Measurements from ENCODE around the gene MYO5A. TPM values are rescaled to one million over a fixed set of nuclear protein-coding genes. Genes with fewer than 3 reads are reported as not detected.
"Not testable (repeated sequence)": the region's sequence is repeated elsewhere in the genome, so short reads cannot be mapped to it uniquely, and the experiment has no call there.

Gene MYO5A
- polyA plus RNA-seq, 2 of the 4 experiments (the other 2 are of a cell fraction) = 15.1 to 46.7 TPM

DNA sequence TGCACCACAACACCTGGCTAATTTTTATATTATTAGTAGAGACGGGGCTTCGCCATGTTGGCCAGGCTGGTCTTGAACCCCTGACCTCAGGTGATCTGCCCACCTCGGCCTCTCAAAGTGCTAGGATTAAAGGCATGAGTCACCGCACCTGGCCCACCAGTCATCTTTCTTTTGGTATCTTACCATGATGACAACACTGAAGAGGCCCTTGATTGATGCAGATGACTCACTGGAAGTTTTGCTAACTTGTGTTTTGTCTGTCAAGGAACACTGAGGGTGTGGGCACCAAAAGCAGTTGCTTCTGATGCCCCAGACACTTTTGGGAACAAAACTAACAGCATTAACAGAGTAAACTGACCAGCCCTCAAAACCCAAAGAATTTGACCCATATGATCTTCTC, 88.3 kb downstream of the MYO5A start:
- FAIRE-seq (no peak), ATAC-seq (peak in 1 of 2 experiments; percentile 71; a peak in 3 of 6 replicates), DNase-seq (ENCODE audit: low read depth in 1 of 2, low spot score in 1 of 2) (peak; percentile 33 to 68)
- no peaks in the 10 kb centered on the region for H3K9me3 ChIP-seq
- H3K4me2 ChIP-seq = 0 out of 3 replicates have a peak overlapping the region, but pooled peaks have one; percentile 6
- H3K4me1 ChIP-seq = peaks cover 41% of the 10 kb centered on the region
- 61% methylated on average over 4 of the region's 4 CpGs for WGBS (ENCODE audit: missing lambda C conversion rate)
- ChIA-PET POLR2A (no interaction called here), CTCF (interaction anchor here (0.7 to 2.2 kb wide), 2 partner anchors 184 to 186 kb away, joined by 3 to 6 read pairs; no protein-coding TSS in a partner anchor)
- H3K27ac ChIP-seq = 0 out of 6 replicates have a peak overlapping the region, but pooled peaks of 1 of the 2 experiments have one; percentile 4
- H3K4me3 ChIP-seq = no peak overlapping the region
- TF ChIP-seq KDM1A (IDR thresholded peaks at IDR 0.05; ENCODE audit: low read depth) = no peak
- 0 out of 5 replicates have a peak, but pooled peaks of 1 of the 2 experiments have one; percentile 22 for TF ChIP-seq JUN (IDR thresholded peaks at IDR 0.05)
- TF ChIP-seq FOSL2 (IDR thresholded peaks at IDR 0.05) = peak; percentile 59
- peak; percentile 87 for TF ChIP-seq FOSL2 (CRISPR knock-in tag; IDR thresholded peaks at IDR 0.05)
- peak; percentile 58 for TF ChIP-seq JUNB (IDR thresholded peaks at IDR 0.05)

DNA sequence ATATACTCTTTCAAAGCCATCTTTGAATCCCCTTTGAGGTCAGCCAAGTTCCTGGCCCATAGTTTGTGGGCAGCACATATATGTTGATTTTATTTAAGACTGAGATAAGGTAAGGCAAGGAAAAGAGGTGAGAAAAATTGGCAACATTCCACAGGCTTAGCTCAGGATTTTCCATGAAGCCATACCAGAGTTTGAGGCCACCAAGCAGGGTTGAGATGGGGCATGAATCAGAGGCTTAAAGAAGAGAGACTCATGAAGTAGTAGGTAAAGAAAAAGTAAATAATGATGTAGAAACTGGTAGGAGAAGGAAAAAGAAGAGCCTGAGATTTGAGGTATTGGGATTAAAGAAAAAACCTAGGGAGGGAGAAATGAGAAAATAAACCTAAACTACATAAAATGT, 89.2 kb downstream of the MYO5A start:
- DNase-seq (ENCODE audit: low read depth in 1 of 2, low spot score in 1 of 2) = no peak
- Histone ChIP-seq H3K4me3 (no peak overlapping the region), H3K4me2 (no peak overlapping the region), H3K9me3 (no peaks in the 10 kb centered on the region), H3K4me1 (peaks cover 41% of the 10 kb centered on the region), H3K27ac (no peak overlapping the region)
- TF ChIP-seq, protein P1, sequence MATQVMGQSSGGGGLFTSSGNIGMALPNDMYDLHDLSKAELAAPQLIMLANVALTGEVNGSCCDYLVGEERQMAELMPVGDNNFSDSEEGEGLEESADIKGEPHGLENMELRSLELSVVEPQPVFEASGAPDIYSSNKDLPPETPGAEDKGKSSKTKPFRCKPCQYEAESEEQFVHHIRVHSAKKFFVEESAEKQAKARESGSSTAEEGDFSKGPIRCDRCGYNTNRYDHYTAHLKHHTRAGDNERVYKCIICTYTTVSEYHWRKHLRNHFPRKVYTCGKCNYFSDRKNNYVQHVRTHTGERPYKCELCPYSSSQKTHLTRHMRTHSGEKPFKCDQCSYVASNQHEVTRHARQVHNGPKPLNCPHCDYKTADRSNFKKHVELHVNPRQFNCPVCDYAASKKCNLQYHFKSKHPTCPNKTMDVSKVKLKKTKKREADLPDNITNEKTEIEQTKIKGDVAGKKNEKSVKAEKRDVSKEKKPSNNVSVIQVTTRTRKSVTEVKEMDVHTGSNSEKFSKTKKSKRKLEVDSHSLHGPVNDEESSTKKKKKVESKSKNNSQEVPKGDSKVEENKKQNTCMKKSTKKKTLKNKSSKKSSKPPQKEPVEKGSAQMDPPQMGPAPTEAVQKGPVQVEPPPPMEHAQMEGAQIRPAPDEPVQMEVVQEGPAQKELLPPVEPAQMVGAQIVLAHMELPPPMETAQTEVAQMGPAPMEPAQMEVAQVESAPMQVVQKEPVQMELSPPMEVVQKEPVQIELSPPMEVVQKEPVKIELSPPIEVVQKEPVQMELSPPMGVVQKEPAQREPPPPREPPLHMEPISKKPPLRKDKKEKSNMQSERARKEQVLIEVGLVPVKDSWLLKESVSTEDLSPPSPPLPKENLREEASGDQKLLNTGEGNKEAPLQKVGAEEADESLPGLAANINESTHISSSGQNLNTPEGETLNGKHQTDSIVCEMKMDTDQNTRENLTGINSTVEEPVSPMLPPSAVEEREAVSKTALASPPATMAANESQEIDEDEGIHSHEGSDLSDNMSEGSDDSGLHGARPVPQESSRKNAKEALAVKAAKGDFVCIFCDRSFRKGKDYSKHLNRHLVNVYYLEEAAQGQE (IDR thresholded peaks at IDR 0.05) = no peak
- TF ChIP-seq RFX5 (IDR thresholded peaks at IDR 0.05) (no peak), HDAC2 (IDR thresholded peaks at IDR 0.05) (no peak)
- no peak for ATAC-seq
- POLR2A ChIA-PET = no interaction called here
- CTCF ChIA-PET = interaction anchor here (1.0 kb wide), 1 partner anchor 212 kb away, joined by 3 read pairs; no protein-coding TSS in a partner anchor
- FAIRE-seq = no peak

DNA sequence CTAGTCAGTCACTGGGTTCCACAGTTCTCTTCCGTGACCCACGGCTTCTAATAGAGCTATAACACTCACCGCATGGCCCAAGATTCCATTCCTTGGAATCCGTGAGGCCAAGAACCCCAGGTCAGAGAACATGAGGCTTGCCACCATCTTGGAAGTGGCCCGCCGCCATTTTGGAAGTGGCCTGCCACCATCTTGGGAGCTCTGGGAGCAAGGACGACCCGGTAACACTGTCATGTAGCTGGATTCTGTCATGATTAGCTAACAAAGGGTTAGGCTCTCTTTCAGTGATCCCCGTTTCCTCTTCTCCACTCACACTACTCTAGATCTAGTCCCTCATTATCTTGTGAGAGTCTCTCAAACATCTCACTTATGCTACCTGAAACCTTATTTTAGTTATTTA, 89.6 kb downstream of the MYO5A start:
- peaks cover 41% of the 10 kb centered on the region for H3K4me1 ChIP-seq
- DNase-seq (ENCODE audit: low read depth in 1 of 2, low spot score in 1 of 2); H3K9me3 ChIP-seq; FAIRE-seq; POLR2A ChIA-PET; ATAC-seq; H3K4me2 ChIP-seq; H3K27ac ChIP-seq; H3K4me3 ChIP-seq: not testable (repeated sequence)
- CTCF ChIA-PET = interaction anchor here (1.0 kb wide), 1 partner anchor 212 kb away, joined by 3 read pairs; no protein-coding TSS in a partner anchor
- 96% methylated on average over 9 of the region's 9 CpGs for WGBS (ENCODE audit: missing lambda C conversion rate)

DNA sequence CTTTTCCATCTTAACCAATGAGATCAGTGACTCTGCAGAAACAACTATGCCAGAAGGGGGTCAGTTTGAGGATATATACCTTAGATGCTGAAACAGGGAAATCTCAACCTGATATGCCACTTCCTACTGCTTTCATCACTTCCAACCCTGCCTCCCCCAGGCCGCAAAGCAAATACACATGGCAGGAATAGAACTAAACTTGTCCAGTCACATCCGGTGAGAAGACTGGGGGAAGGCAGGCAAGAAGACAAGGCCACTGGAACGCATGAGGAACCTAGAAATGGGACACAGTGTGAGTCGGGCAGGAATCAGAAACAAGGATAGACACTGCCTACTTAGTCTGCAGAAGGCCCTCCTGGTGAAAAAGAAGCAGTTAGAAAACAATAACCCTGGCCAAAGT, 90.6 kb downstream of the MYO5A start:
- TF ChIP-seq SMC3 (IDR thresholded peaks at IDR 0.05) = no peak
- no peak for TF ChIP-seq ESRRA (IDR thresholded peaks at IDR 0.05; ENCODE audit: borderline replicate concordance, low read length)
- TF ChIP-seq HOXA7 (CRISPR knock-in tag; IDR thresholded peaks at IDR 0.05) = no peak
- no peak for TF ChIP-seq HOXB5 (CRISPR knock-in tag; IDR thresholded peaks at IDR 0.05)
- TF ChIP-seq, protein P2, sequence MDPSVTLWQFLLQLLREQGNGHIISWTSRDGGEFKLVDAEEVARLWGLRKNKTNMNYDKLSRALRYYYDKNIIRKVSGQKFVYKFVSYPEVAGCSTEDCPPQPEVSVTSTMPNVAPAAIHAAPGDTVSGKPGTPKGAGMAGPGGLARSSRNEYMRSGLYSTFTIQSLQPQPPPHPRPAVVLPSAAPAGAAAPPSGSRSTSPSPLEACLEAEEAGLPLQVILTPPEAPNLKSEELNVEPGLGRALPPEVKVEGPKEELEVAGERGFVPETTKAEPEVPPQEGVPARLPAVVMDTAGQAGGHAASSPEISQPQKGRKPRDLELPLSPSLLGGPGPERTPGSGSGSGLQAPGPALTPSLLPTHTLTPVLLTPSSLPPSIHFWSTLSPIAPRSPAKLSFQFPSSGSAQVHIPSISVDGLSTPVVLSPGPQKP (IDR thresholded peaks at IDR 0.05; ENCODE audit: low read depth, low read length) = no peak
- no peak for TF ChIP-seq SREBF2 (IDR thresholded peaks at IDR 0.05)
- no peak for TF ChIP-seq EP300 (IDR thresholded peaks at IDR 0.05)
- Histone ChIP-seq H3K4me2 (peak overlapping the region; percentile 13; the same call in 1 of the 3 replicates), H3K27ac (0 out of 6 replicates have a peak overlapping the region, but pooled peaks of 1 of the 2 experiments have one; percentile 24), H3K9me3 (no peaks in the 10 kb centered on the region), H3K4me3 (no peak overlapping the region), H3K4me1 (peaks cover 41% of the 10 kb centered on the region)
- ChIA-PET POLR2A (no interaction called here), CTCF (interaction anchor here (1.0 to 1.4 kb wide), 2 partner anchors 12 to 58 kb away, joined by 3 to 5 read pairs; no protein-coding TSS in a partner anchor)
- ATAC-seq (peak in 1 of 2 experiments; percentile 61; a peak in 3 of 6 replicates), FAIRE-seq (no peak), DNase-seq (ENCODE audit: low read depth in 1 of 2, low spot score in 1 of 2) (peak in 1 of 2 experiments; percentile 69)
- WGBS (ENCODE audit: missing lambda C conversion rate) = 58% methylated on average over 4 of the region's 4 CpGs
